Activated naive CD4-positive, alpha-beta T cell (primary cell): ENCODE measurements around the gene MEGF11.
A peak's percentile ranks its signal among the peaks of the same experiment; 100 is the strongest.

ENCODE experiments used
- DNase-seq, 4 experiments: peaks; one replicate each; lab custom pipeline; 2025; lab: John Stamatoyannopoulos, UW

MEGF11 gene

GRCh38 chr15:66253418-66254088 is at the start of gene MEGF11:
MEGF11 (minus strand) TSS chr15:66253750; CDS start chr15:66128403, 125,347 bp downstream.
- no peak for DNase-seq

GRCh38 chr15:66302489-66303278 is 49.1 kb upstream of the MEGF11 start:
- DNase-seq = no peak

GRCh38 chr15:66298803-66299251 is 45.3 kb upstream of the MEGF11 start:
- no peak for DNase-seq

- no peak for DNase-seq
Observed at GRCh38 chr15:66296186-66296585, 42.6 kb upstream of the MEGF11 start.

- DNase-seq = no peak
Observed at GRCh38 chr15:66294932-66295235, 41.3 kb upstream of the MEGF11 start.

GRCh38 chr15:66294157-66294931 is 40.8 kb upstream of the MEGF11 start:
- no peak for DNase-seq

- peak; percentile 31 to 56 (median 36) for DNase-seq
Observed at GRCh38 chr15:66293419-66294156, 40.0 kb upstream of the MEGF11 start, which contains the start of gene DIS3L. DIS3L (plus strand) TSS chr15:66293568; CDS start chr15:66293597, 29 bp downstream.

- no peak for DNase-seq
Observed at GRCh38 chr15:66292571-66293418, 39.2 kb upstream of the MEGF11 start.

- no peak for DNase-seq
Observed at GRCh38 chr15:66291816-66292570, 38.4 kb upstream of the MEGF11 start.

GRCh38 chr15:66290518-66290917 is 37.0 kb upstream of the MEGF11 start:
- DNase-seq = no peak

GRCh38 chr15:66290007-66290406 is 36.5 kb upstream of the MEGF11 start:
- no peak for DNase-seq

GRCh38 chr15:66288551-66289185 is 35.1 kb upstream of the MEGF11 start:
- DNase-seq = no peak

- no peak for DNase-seq
Observed at GRCh38 chr15:66288093-66288492, 34.5 kb upstream of the MEGF11 start.

- no peak for DNase-seq
Observed at GRCh38 chr15:66287461-66288057, 34.0 kb upstream of the MEGF11 start.

GRCh38 chr15:66285533-66286280 is 32.2 kb upstream of the MEGF11 start:
- no peak for DNase-seq

- no peak for DNase-seq
Observed at GRCh38 chr15:66284271-66284670, 30.7 kb upstream of the MEGF11 start.

- DNase-seq = no peak
Observed at GRCh38 chr15:66278671-66279070, 25.1 kb upstream of the MEGF11 start.

- DNase-seq = no peak
Observed at GRCh38 chr15:66278056-66278455, 24.5 kb upstream of the MEGF11 start.

- DNase-seq = no peak
Observed at GRCh38 chr15:66276546-66276945, 23.0 kb upstream of the MEGF11 start.
